Neural progenitor cell (in vitro differentiated cells): Measurements from ENCODE around the gene S100A16. TPM values are rescaled to one million over a fixed set of nuclear protein-coding genes. Genes with fewer than 3 reads are reported as not detected.
"Not testable (repeated sequence)": the region's sequence is repeated elsewhere in the genome, so short reads cannot be mapped to it uniquely, and the experiment has no call there.

ENCODE experiments used
- DNase-seq: peaks from one replicate; pipeline ENCODE4 v3.0.0-alpha.2; 2016; ENCODE audit warnings: low spot score
- H2AFZ ChIP-seq: fragments of 200-600 bp; sonication (generic); replicated peaks from 2 replicates; pipeline ENCODE4 v1.6.1; 2016; ENCODE audit warnings: antibody characterized with exemption
- H3F3A ChIP-seq: fragments of 200-600 bp; sonication (generic); 2 replicates; pipeline ENCODE4 v1.6.1; 2016; ENCODE audit warnings: antibody characterized with exemption, low read depth
- H3K27ac ChIP-seq: fragments of 200-600 bp; sonication (generic); 2 replicates; pipeline ENCODE4 v1.5.1; 2016; ENCODE audit warnings: mild to moderate bottlenecking
- H3K27me3 ChIP-seq: fragments of 200-600 bp; sonication (generic); 2 replicates; pipeline ENCODE4 v1.6.1; 2016; ENCODE audit warnings: mild to moderate bottlenecking, moderate library complexity
- H3K36me3 ChIP-seq: fragments of 200-600 bp; sonication (generic); 2 replicates; pipeline ENCODE4 v1.5.1; 2016
- H3K4me1 ChIP-seq: fragments of 200-600 bp; sonication (generic); 2 replicates; pipeline ENCODE4 v1.6.1; 2016; ENCODE audit warnings: mixed run types
- H3K4me2 ChIP-seq: fragments of 200-600 bp; sonication (generic); 2 replicates; pipeline ENCODE4 v1.6.1; 2016
- H3K4me3 ChIP-seq: fragments of 200-600 bp; sonication (generic); 2 replicates; pipeline ENCODE4 v1.5.1; 2016
- H3K79me2 ChIP-seq: fragments of 200-600 bp; sonication (generic); 2 replicates; pipeline ENCODE4 v1.6.1; 2016; ENCODE audit warnings: low read depth
- H3K9ac ChIP-seq: fragments of 200-600 bp; sonication (generic); 2 replicates; pipeline ENCODE4 v1.6.1; 2016
- H3K9me3 ChIP-seq: fragments of 200-600 bp; sonication (generic); 2 replicates; pipeline ENCODE4 v1.5.1; 2016; ENCODE audit warnings: low read depth
- H4K20me1 ChIP-seq: fragments of 200-600 bp; sonication (generic); 2 replicates; pipeline ENCODE4 v1.6.1; 2016; ENCODE audit warnings: low read depth
- H3K27ac Mint-ChIP-seq: 3 replicates; pipeline ENCODE4 v1.8.0; 2021; ENCODE audit warnings: mixed read lengths
- H3K27me3 Mint-ChIP-seq: 2 replicates; pipeline ENCODE4 v1.8.0; 2022; ENCODE audit warnings: low read depth, mild to moderate bottlenecking, inconsistent platforms, moderate library complexity, mixed read lengths; ENCODE audit not compliant: insufficient read depth
- H3K36me3 Mint-ChIP-seq: 3 replicates; pipeline ENCODE4 v1.8.0; 2021; ENCODE audit warnings: mixed read lengths
- H3K4me1 Mint-ChIP-seq: 3 replicates; pipeline ENCODE4 v1.8.0; 2021; ENCODE audit warnings: mixed read lengths
- H3K4me3 Mint-ChIP-seq: 3 replicates; pipeline ENCODE4 v1.8.0; 2021; ENCODE audit warnings: mild to moderate bottlenecking, moderate library complexity, mixed read lengths
- H3K9me3 Mint-ChIP-seq: 3 replicates; pipeline ENCODE4 v1.8.0; 2020; ENCODE audit warnings: mixed read lengths
- CTCF ChIP-seq: fragments of 200-600 bp; sonication (generic); IDR thresholded peaks from 2 replicates; pipeline ENCODE4 v1.5.1; 2017; ENCODE audit warnings: antibody characterized with exemption, mild to moderate bottlenecking
- EZH2 ChIP-seq: fragments of 200-600 bp; sonication (generic); IDR thresholded peaks from 2 replicates; pipeline ENCODE4 v1.6.1; 2017; ENCODE audit warnings: antibody characterized with exemption, mild to moderate bottlenecking, moderate library complexity
- EZH2phosphoT487 ChIP-seq: fragments of 200-600 bp; sonication (generic); IDR thresholded peaks from 2 replicates; pipeline ENCODE4 v1.6.1; 2017; ENCODE audit warnings: antibody characterized with exemption
- total RNA-seq: library from RNA; depleted of rRNA; stranded (reverse); fragments of >200 nt; gene quantifications from 2 replicates; pipeline ENCODE4 v1.2.3, GENCODE V29; 2015; ENCODE audit warnings: low replicate concordance

S100A16 gene
- total RNA-seq, 1 donor from 2014 or later = 13.1 TPM

GRCh38 chr1:153585006-153585405, 27.9 kb downstream of the S100A16 start:
- Histone ChIP-seq H4K20me1 (no peaks in the 10 kb centered on the region), H2AFZ (no peak overlapping the region), H3K9ac (no peak overlapping the region), H3K4me2 (no peak overlapping the region), H3K4me3 (no peak overlapping the region), H3K27ac (no peak overlapping the region), H3F3A (peaks cover 7% of the 10 kb centered on the region), H3K36me3 (no peaks in the 10 kb centered on the region), H3K79me2 (no peaks in the 10 kb centered on the region), H3K9me3 (no peaks in the 10 kb centered on the region), H3K4me1 (peaks cover 19% of the 10 kb centered on the region), H3K27me3 (no peaks in the 10 kb centered on the region)
- Mint-ChIP-seq H3K4me3 (no peak overlapping the region), H3K4me1 (peaks cover 18% of the 10 kb centered on the region), H3K27me3 (peaks cover 2% of the 10 kb centered on the region), H3K27ac (no peak overlapping the region), H3K9me3 (peaks cover 4% of the 10 kb centered on the region), H3K36me3 (no peaks in the 10 kb centered on the region)
- no peak for DNase-seq
- TF ChIP-seq EZH2phosphoT487 (no peak), EZH2 (no peak), CTCF (no peak)

- H3K36me3 ChIP-seq = no peaks in the 10 kb centered on the region
- no peak for DNase-seq
- no peak for TF ChIP-seq EZH2phosphoT487
- no peak for TF ChIP-seq CTCF
- no peak for TF ChIP-seq EZH2
- no peaks in the 10 kb centered on the region for H3K79me2 ChIP-seq
- no peak overlapping the region for H3K4me3 ChIP-seq
- H3K4me1 Mint-ChIP-seq = peaks cover 21% of the 10 kb centered on the region
- H3K36me3 Mint-ChIP-seq = no peaks in the 10 kb centered on the region
- no peaks in the 10 kb centered on the region for H3K9me3 ChIP-seq
- no peak overlapping the region for H3K4me3 Mint-ChIP-seq
- no peak overlapping the region for H3K9ac ChIP-seq
- H3K4me2 ChIP-seq = peak overlapping the region; percentile 45
- H3K27me3 ChIP-seq = no peaks in the 10 kb centered on the region
- H4K20me1 ChIP-seq = no peaks in the 10 kb centered on the region
- peaks cover 15% of the 10 kb centered on the region for H3F3A ChIP-seq
- H2AFZ ChIP-seq = no peak overlapping the region
- no peak overlapping the region for H3K27ac ChIP-seq
- H3K4me1 ChIP-seq = peaks cover 23% of the 10 kb centered on the region
- H3K9me3 Mint-ChIP-seq = peaks cover 4% of the 10 kb centered on the region
- H3K27ac Mint-ChIP-seq = no peak overlapping the region
- H3K27me3 Mint-ChIP-seq = peaks cover 2% of the 10 kb centered on the region
These were observed 29.0 kb downstream of the S100A16 start for GRCh38 chr1:153583976-153584375.

- H2AFZ ChIP-seq, H4K20me1 ChIP-seq, H3K27me3 Mint-ChIP-seq, DNase-seq, H3K4me3 Mint-ChIP-seq, H3K27me3 ChIP-seq, H3K9ac ChIP-seq, H3K27ac Mint-ChIP-seq, H3K27ac ChIP-seq, H3K9me3 Mint-ChIP-seq, H3K79me2 ChIP-seq, H3K9me3 ChIP-seq, H3K36me3 Mint-ChIP-seq, H3K4me3 ChIP-seq, H3K36me3 ChIP-seq: not testable (repeated sequence)
- peaks cover 28% of the 10 kb centered on the region for H3K4me1 ChIP-seq
- H3K4me1 Mint-ChIP-seq = peaks cover 26% of the 10 kb centered on the region
- H3F3A ChIP-seq = peaks cover 19% of the 10 kb centered on the region
- H3K4me2 ChIP-seq = peak overlapping the region; percentile 45
These were observed 29.4 kb downstream of the S100A16 start for GRCh38 chr1:153583514-153583913.

- Histone ChIP-seq H3K4me1 (peaks cover 35% of the 10 kb centered on the region), H3F3A (peaks cover 20% of the 10 kb centered on the region)
- not testable (repeated sequence) for H3K27me3 ChIP-seq, H3K9me3 ChIP-seq, H3K79me2 ChIP-seq, H3K9ac ChIP-seq, H3K36me3 Mint-ChIP-seq, H4K20me1 ChIP-seq, H3K27ac Mint-ChIP-seq, H3K27ac ChIP-seq, H3K4me2 ChIP-seq, H3K27me3 Mint-ChIP-seq, H3K36me3 ChIP-seq, H2AFZ ChIP-seq, H3K4me3 ChIP-seq, DNase-seq, H3K4me3 Mint-ChIP-seq, H3K9me3 Mint-ChIP-seq
- peaks cover 32% of the 10 kb centered on the region for H3K4me1 Mint-ChIP-seq
These were observed 30.1 kb downstream of the S100A16 start for GRCh38 chr1:153582836-153583235.
